Hepatocyte (in vitro differentiated cells): Measurements from ENCODE around the gene ANKRD29. TPM values are rescaled to one million over a fixed set of nuclear protein-coding genes. Genes with fewer than 3 reads are reported as not detected.

ENCODE experiments used
- DNase-seq: peaks from one replicate; pipeline ENCODE4 v3.0.0-alpha.2; 2016; ENCODE audit warnings: low spot score
- H2AFZ ChIP-seq: fragments of 200-600 bp; sonication (generic); 2 replicates; pipeline ENCODE4 v1.6.0; 2016; ENCODE audit warnings: antibody characterized with exemption, mild to moderate bottlenecking
- H3K27ac ChIP-seq: fragments of 200-600 bp; sonication (generic); 2 replicates; pipeline ENCODE4 v1.5.1; 2016; ENCODE audit warnings: mild to moderate bottlenecking
- H3K27me3 ChIP-seq: fragments of 200-600 bp; sonication (generic); 2 replicates; pipeline ENCODE4 v1.6.1; 2016
- H3K36me3 ChIP-seq: fragments of 200-600 bp; sonication (generic); replicated peaks from 2 replicates; pipeline ENCODE4 v1.5.1; 2016; ENCODE audit warnings: low read depth; ENCODE audit not compliant: insufficient read depth
- H3K4me1 ChIP-seq: fragments of 200-600 bp; sonication (generic); 2 replicates; pipeline ENCODE4 v1.5.1; 2016; ENCODE audit warnings: mild to moderate bottlenecking, moderate library complexity; ENCODE audit not compliant: insufficient read depth
- H3K4me2 ChIP-seq: fragments of 200-600 bp; sonication (generic); 2 replicates; pipeline ENCODE4 v1.6.0; 2016
- H3K4me3 ChIP-seq: fragments of 200-600 bp; sonication (generic); 2 replicates; pipeline ENCODE4 v1.5.1; 2016; ENCODE audit warnings: mild to moderate bottlenecking
- H3K79me2 ChIP-seq: fragments of 200-600 bp; sonication (generic); 2 replicates; pipeline ENCODE4 v1.6.0; 2017; ENCODE audit warnings: mild to moderate bottlenecking
- H3K9me2 ChIP-seq: fragments of 200-600 bp; sonication (generic); replicated peaks from 2 replicates; pipeline ENCODE4 v1.6.0; 2017; ENCODE audit warnings: mild to moderate bottlenecking; ENCODE audit not compliant: insufficient read depth
- H3K9me3 ChIP-seq: fragments of 200-600 bp; sonication (generic); 2 replicates; pipeline ENCODE4 v1.5.1; 2016; ENCODE audit warnings: low read depth, mild to moderate bottlenecking
- H4K20me1 ChIP-seq: fragments of 200-600 bp; sonication (generic); 2 replicates; pipeline ENCODE4 v1.6.0; 2016; ENCODE audit warnings: mild to moderate bottlenecking; ENCODE audit not compliant: insufficient read depth, poor library complexity, severe bottlenecking
- EZH2 ChIP-seq: fragments of 200-600 bp; sonication (generic); IDR thresholded peaks from 2 replicates; pipeline ENCODE4 v1.6.1; 2016; ENCODE audit warnings: antibody characterized with exemption, mild to moderate bottlenecking, borderline replicate concordance
- EZH2phosphoT487 ChIP-seq: fragments of 200-600 bp; sonication (generic); IDR thresholded peaks from one replicate; pipeline ENCODE4 v1.6.1; 2018; ENCODE audit warnings: antibody characterized with exemption, mild to moderate bottlenecking, low read depth, moderate library complexity; ENCODE audit not compliant: unreplicated experiment, severe bottlenecking
- WGBS: methylation state at CpG from one replicate; pipeline ENCODE4 v1.1.6; 2016; ENCODE audit warnings: low lambda C conversion rate; ENCODE audit errors: missing lambda C conversion rate; 5-methylcytosine and 5-hydroxymethylcytosine counted together
- polyA plus RNA-seq: library from polyadenylated mRNA; unstranded; fragments of >200 nt; fragmentation: Nextera tagmentation; extraction: Ambion mirVana; gene quantifications from 2 replicates; pipeline ENCODE4 v1.2.1, GENCODE V29; 2016
- total RNA-seq: library from RNA; depleted of rRNA; stranded (reverse); fragments of >200 nt; gene quantifications from 2 replicates; pipeline ENCODE4 v1.2.3, GENCODE V29; 2014
- TF ChIP-seq, protein P1 (sequence below): fragments of 200-600 bp; sonication (generic); IDR thresholded peaks from 2 replicates; pipeline ENCODE4 v1.5.1; 2016; ENCODE audit warnings: antibody characterized with exemption, mild to moderate bottlenecking; ENCODE audit not compliant: poor library complexity

ANKRD29 gene
- total and polyA plus RNA-seq, 2 experiments from 2014 or later, result 7.7 to 12.1 TPM

GRCh38 chr18:23682472-23682871 lies 19.8 kb upstream of the ANKRD29 start:
- Histone ChIP-seq H3K9me2 (no peaks in the 10 kb centered on the region), H3K36me3 (no peaks in the 10 kb centered on the region), H4K20me1 (no peaks in the 10 kb centered on the region), H3K27ac (no peak overlapping the region), H3K27me3 (no peaks in the 10 kb centered on the region), H3K9me3 (no peaks in the 10 kb centered on the region), H3K79me2 (no peaks in the 10 kb centered on the region), H2AFZ (no peak overlapping the region), H3K4me1 (peaks cover 3% of the 10 kb centered on the region), H3K4me2 (no peak overlapping the region), H3K4me3 (no peak overlapping the region)
- WGBS, result 85% methylated on average over 1 of the region's 1 CpG
- TF ChIP-seq EZH2 (no peak), EZH2phosphoT487 (no peak)
- TF ChIP-seq, protein P1, sequence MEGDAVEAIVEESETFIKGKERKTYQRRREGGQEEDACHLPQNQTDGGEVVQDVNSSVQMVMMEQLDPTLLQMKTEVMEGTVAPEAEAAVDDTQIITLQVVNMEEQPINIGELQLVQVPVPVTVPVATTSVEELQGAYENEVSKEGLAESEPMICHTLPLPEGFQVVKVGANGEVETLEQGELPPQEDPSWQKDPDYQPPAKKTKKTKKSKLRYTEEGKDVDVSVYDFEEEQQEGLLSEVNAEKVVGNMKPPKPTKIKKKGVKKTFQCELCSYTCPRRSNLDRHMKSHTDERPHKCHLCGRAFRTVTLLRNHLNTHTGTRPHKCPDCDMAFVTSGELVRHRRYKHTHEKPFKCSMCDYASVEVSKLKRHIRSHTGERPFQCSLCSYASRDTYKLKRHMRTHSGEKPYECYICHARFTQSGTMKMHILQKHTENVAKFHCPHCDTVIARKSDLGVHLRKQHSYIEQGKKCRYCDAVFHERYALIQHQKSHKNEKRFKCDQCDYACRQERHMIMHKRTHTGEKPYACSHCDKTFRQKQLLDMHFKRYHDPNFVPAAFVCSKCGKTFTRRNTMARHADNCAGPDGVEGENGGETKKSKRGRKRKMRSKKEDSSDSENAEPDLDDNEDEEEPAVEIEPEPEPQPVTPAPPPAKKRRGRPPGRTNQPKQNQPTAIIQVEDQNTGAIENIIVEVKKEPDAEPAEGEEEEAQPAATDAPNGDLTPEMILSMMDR, result no peak
- DNase-seq, result no peak

DNA sequence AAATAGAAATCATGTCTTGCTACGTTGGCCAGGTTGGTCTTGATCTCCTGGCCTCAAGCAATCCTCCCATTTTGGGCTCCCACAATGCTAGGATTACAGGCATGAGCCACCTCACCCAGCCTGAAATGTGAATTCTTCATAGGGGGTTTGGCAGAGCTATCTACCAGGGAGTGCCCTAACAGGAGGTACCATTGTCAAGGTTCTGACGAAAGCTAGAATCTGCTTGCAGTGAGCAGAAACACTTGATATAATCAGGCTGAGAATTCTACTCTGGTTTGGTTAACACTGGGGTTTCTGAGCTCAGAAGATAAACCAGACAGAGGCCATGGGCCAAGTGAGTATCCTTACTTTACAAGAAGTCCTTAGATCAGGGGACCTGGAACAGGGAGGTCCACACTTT lies 19.3 kb upstream of the ANKRD29 start:
- Histone ChIP-seq H3K4me2 (no peak overlapping the region), H3K9me2 (no peaks in the 10 kb centered on the region), H3K4me1 (peaks cover 3% of the 10 kb centered on the region), H3K4me3 (no peak overlapping the region), H3K27me3 (no peaks in the 10 kb centered on the region), H3K9me3 (no peaks in the 10 kb centered on the region), H3K36me3 (no peaks in the 10 kb centered on the region), H2AFZ (no peak overlapping the region), H4K20me1 (no peaks in the 10 kb centered on the region), H3K79me2 (no peaks in the 10 kb centered on the region), H3K27ac (no peak overlapping the region)
- 97% methylated on average over 2 of the region's 2 CpGs for WGBS
- TF ChIP-seq, protein P1, result no peak
- TF ChIP-seq EZH2 (no peak), EZH2phosphoT487 (no peak)
- DNase-seq, result no peak

- Histone ChIP-seq H3K4me2 (no peak overlapping the region), H2AFZ (no peak overlapping the region), H3K4me3 (no peak overlapping the region), H3K9me3 (no peaks in the 10 kb centered on the region), H4K20me1 (no peaks in the 10 kb centered on the region), H3K36me3 (no peaks in the 10 kb centered on the region), H3K27ac (no peak overlapping the region), H3K4me1 (no peaks in the 10 kb centered on the region), H3K79me2 (no peaks in the 10 kb centered on the region), H3K9me2 (no peaks in the 10 kb centered on the region), H3K27me3 (no peaks in the 10 kb centered on the region)
- no peak for TF ChIP-seq EZH2phosphoT487
- no peak for DNase-seq
- 91% methylated on average over 3 of the region's 3 CpGs for WGBS
Observed at GRCh38 chr18:23675896-23676295, 13.2 kb upstream of the ANKRD29 start.

- no peaks in the 10 kb centered on the region for H4K20me1 ChIP-seq
- H3K79me2 ChIP-seq, result no peaks in the 10 kb centered on the region
- H3K27me3 ChIP-seq, result no peaks in the 10 kb centered on the region
- H3K4me1 ChIP-seq, result no peaks in the 10 kb centered on the region
- no peaks in the 10 kb centered on the region for H3K9me3 ChIP-seq
- no peak overlapping the region for H3K4me2 ChIP-seq
- DNase-seq, result no peak
- TF ChIP-seq EZH2 (no peak), EZH2phosphoT487 (no peak)
- TF ChIP-seq, protein P1, result no peak
- no peak overlapping the region for H2AFZ ChIP-seq
- no peaks in the 10 kb centered on the region for H3K9me2 ChIP-seq
- no peak overlapping the region for H3K4me3 ChIP-seq
- no peak overlapping the region for H3K27ac ChIP-seq
- H3K36me3 ChIP-seq, result no peaks in the 10 kb centered on the region
Observed at GRCh38 chr18:23675236-23675635, 12.5 kb upstream of the ANKRD29 start.
